Measurements from ENCODE around the gene MCHR1. TPM values are rescaled to one million over a fixed set of nuclear protein-coding genes. Genes with fewer than 3 reads are reported as not detected.

Gene MCHR1
- total RNA-seq, 1 experiment from 2014 or later, result not detected

GRCh38 chr22:40670058-40670457 lies 9.2 kb upstream of the MCHR1 start (continued):
- TF ChIP-seq ATF3 (IDR thresholded peaks at IDR 0.05) (no peak), POLR2A (IDR thresholded peaks at IDR 0.05; ENCODE audit: borderline replicate concordance, extremely low read depth, insufficient read depth, insufficient read length) (no peak), ZFX (IDR thresholded peaks at IDR 0.05) (no peak)

- Histone ChIP-seq H3K27ac (ENCODE audit: low read depth, low read length) (no peak overlapping the region), H3K79me2 (ENCODE audit: insufficient read depth, low read length) (no peaks in the 10 kb centered on the region), H3K9me2 (ENCODE audit: insufficient read depth) (no peaks in the 10 kb centered on the region), H3K4me2 (ENCODE audit: low read length) (no peak overlapping the region), H4K20me1 (ENCODE audit: insufficient read depth) (no peaks in the 10 kb centered on the region), H3K27me3 (ENCODE audit: insufficient read depth, low read length) (no peaks in the 10 kb centered on the region), H3K9me3 (ENCODE audit: control insufficient read depth in 1 of 2, insufficient read depth in 1 of 2, low read depth in 1 of 2, low read length in 2 of 2) (no peaks in the 10 kb centered on the region), H3K9ac (ENCODE audit: low read length) (no peak overlapping the region), H2AFZ (ENCODE audit: low read depth, low read length, poor library complexity, severe bottlenecking) (no peak overlapping the region), H3K4me1 (ENCODE audit: control insufficient read depth in 1 of 2, insufficient read depth in 2 of 2, low read length in 2 of 2) (peaks cover 0 to 10% of the 10 kb centered on the region in 2 experiments; a peak in 2 of 4 replicates), H3K4me3 (replicated peaks in 1 of 2; ENCODE audit: low read depth in 1 of 2, low read length in 2 of 2) (no peak overlapping the region), H3K36me3 (ENCODE audit: control insufficient read depth in 1 of 2, insufficient read depth in 2 of 2, low read length in 2 of 2) (no peaks in the 10 kb centered on the region)
- ChIA-PET CTCF (interaction anchor here (1.4 kb wide), 1 partner anchor 228 kb away, joined by 3 read pairs; no protein-coding TSS in a partner anchor), POLR2A (no interaction called here), RAD21 (ENCODE audit: low non-redundant PET in 1 of 2, low total read pairs in 2 of 2, uncharacterized antibody in 2 of 2, unreplicated experiment in 2 of 2) (no interaction called here)
- BruUV-seq (replicated peaks), result no TSS peak
- intact Hi-C loops (cut with micrococcal nuclease), result no loop called here
- DNase-seq (ENCODE audit: low read depth, low spot score), result no peak
- TF ChIP-seq JUND (IDR thresholded peaks at IDR 0.05), result no peak
- TF ChIP-seq, protein P1, sequence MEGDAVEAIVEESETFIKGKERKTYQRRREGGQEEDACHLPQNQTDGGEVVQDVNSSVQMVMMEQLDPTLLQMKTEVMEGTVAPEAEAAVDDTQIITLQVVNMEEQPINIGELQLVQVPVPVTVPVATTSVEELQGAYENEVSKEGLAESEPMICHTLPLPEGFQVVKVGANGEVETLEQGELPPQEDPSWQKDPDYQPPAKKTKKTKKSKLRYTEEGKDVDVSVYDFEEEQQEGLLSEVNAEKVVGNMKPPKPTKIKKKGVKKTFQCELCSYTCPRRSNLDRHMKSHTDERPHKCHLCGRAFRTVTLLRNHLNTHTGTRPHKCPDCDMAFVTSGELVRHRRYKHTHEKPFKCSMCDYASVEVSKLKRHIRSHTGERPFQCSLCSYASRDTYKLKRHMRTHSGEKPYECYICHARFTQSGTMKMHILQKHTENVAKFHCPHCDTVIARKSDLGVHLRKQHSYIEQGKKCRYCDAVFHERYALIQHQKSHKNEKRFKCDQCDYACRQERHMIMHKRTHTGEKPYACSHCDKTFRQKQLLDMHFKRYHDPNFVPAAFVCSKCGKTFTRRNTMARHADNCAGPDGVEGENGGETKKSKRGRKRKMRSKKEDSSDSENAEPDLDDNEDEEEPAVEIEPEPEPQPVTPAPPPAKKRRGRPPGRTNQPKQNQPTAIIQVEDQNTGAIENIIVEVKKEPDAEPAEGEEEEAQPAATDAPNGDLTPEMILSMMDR (IDR thresholded peaks at IDR 0.05 in 2 of 3, conservative IDR thresholded peaks at IDR 0.05 in 1 of 3; ENCODE audit: borderline replicate concordance in 1 of 3, insufficient read depth in 1 of 3, low read depth in 2 of 3, low read length in 2 of 3), result 0 out of 6 replicates have a peak, but pooled peaks of 1 of the 3 experiments have one; percentile 6
- no peak; the same call in 1 of the 2 replicates for ATAC-seq
Measured at GRCh38 chr22:40671369-40671768, 7.9 kb upstream of the MCHR1 start.
